GM18511 (cell line): Measurements from ENCODE around the gene CD46.

ENCODE experiments used
- ATAC-seq: cut with Tn5 transposase; IDR thresholded peaks from one replicate; pipeline ENCODE4 v1.9.1; 2021; ENCODE audit warnings: mild to moderate bottlenecking, moderate library complexity; ENCODE audit not compliant: unreplicated experiment

CD46 gene

DNA sequence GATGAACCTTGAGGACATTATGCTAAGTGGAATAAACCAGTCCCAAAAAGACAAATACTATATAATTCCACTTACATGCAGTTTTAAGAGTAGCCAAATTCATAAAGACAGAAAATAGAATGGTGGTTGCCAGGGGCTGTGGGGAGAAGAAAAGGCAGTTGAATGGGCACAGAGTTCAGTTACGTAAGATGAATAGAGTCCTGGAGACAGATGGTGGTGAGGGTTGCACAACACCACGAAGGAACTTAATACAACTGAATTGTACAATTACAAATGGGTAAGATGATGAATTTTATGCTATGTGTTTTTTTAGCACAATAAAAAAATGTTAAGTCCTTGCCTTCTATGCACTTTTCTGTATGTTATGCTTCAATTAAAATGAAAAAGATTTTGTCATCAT lies 92.5 kb downstream of the CD46 start:
- ATAC-seq, result no peak
